ENCODE data around the gene RAB36. TPM values are rescaled to one million over a fixed set of nuclear protein-coding genes. Genes with fewer than 3 reads are reported as not detected.

Gene RAB36
- total RNA-seq, 3 donors from 2014 or later: 1.0 to 6.4 (median 1.2) TPM

GRCh38 chr22:23124611-23125511 is 20.4 kb upstream of the RAB36 start:
- ATAC-seq (no peak), DNase-seq (peak in 1 of 3 donors; percentile 24)
- no peaks in the 10 kb centered on the region for H3K36me3 ChIP-seq (ENCODE audit: low read depth)
- TF ChIP-seq CTCF (IDR thresholded peaks at IDR 0.05): no peak
- no peaks in the 10 kb centered on the region for H3K9me3 ChIP-seq
- no peak overlapping the region for H3K4me3 ChIP-seq
- intact Hi-C loops (cut with DNase I, micrococcal nuclease): loop anchor here in 1 of 2 donors (10.0 kb wide), 1 partner anchor 160 kb away; no protein-coding TSS in a partner anchor
- H3K4me1 ChIP-seq (ENCODE audit: low read depth): no peaks in the 10 kb centered on the region

- intact Hi-C loops (cut with DNase I, micrococcal nuclease): loop anchor here in 1 of 2 donors (10.0 kb wide), 1 partner anchor 161 kb away; no protein-coding TSS in a partner anchor
- Histone ChIP-seq H3K36me3 (ENCODE audit: low read depth) (no peaks in the 10 kb centered on the region), H3K4me1 (ENCODE audit: low read depth) (no peaks in the 10 kb centered on the region), H3K9me3 (no peaks in the 10 kb centered on the region), H3K4me3 (no peak overlapping the region)
- DNase-seq: peak in 1 of 3 donors; percentile 28
- TF ChIP-seq CTCF (IDR thresholded peaks at IDR 0.05): no peak
- no peak for ATAC-seq
These were observed 19.7 kb upstream of the RAB36 start for GRCh38 chr22:23125512-23126103.

- H3K36me3 ChIP-seq (ENCODE audit: low read depth): no peaks in the 10 kb centered on the region
- no peak for ATAC-seq
- DNase-seq: peak in 1 of 3 donors; percentile 37
- H3K9me3 ChIP-seq: no peaks in the 10 kb centered on the region
- no peak for TF ChIP-seq CTCF (IDR thresholded peaks at IDR 0.05)
- intact Hi-C loops (cut with DNase I, micrococcal nuclease): loop anchor here in 1 of 2 donors (10.0 kb wide), 1 partner anchor 162 kb away; no protein-coding TSS in a partner anchor
- H3K4me1 ChIP-seq (ENCODE audit: low read depth): no peaks in the 10 kb centered on the region
- no peak overlapping the region for H3K4me3 ChIP-seq
These were observed 18.9 kb upstream of the RAB36 start for GRCh38 chr22:23126165-23127054.

- TF ChIP-seq CTCF (IDR thresholded peaks at IDR 0.05): no peak
- Histone ChIP-seq H3K36me3 (ENCODE audit: low read depth) (no peaks in the 10 kb centered on the region), H3K4me1 (ENCODE audit: low read depth) (no peaks in the 10 kb centered on the region), H3K9me3 (no peaks in the 10 kb centered on the region), H3K4me3 (no peak overlapping the region)
- intact Hi-C loops (cut with DNase I, micrococcal nuclease): loop anchor here in 1 of 2 donors (10.0 kb wide), 1 partner anchor 162 kb away; no protein-coding TSS in a partner anchor
- ATAC-seq: no peak
- peak in 1 of 3 donors; percentile 27 for DNase-seq
These were observed 18.1 kb upstream of the RAB36 start for GRCh38 chr22:23127055-23127756.
